ENCODE data around the gene SNRK.

DNA sequence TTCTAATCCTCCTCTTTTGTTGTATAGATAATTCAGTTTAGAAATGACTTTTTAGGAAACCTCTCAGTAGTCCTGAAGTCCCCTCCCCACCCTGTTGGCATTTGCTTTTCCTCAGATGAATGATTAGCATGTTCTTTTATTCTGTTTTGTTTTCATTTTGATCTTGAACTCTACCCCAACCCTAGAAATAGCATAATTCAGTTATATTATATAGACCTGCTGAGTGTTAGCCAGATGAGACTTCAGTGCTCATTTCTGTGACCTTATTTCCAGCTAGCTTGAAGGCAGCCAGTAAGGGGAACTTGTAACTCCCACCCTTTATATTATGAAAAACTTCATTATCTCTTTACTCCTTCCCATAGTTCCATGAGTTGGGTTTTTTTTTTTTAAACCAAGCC lies 41.2 kb downstream of the SNRK start:
- TF ChIP-seq POLR2AphosphoS5 (IDR thresholded peaks at IDR 0.05; ENCODE audit: low read depth, low read length) (no peak), ZFX (CRISPR knock-in tag; IDR thresholded peaks at IDR 0.05; ENCODE audit: low read depth) (no peak), MAFK (conservative IDR thresholded peaks at IDR 0.05 in 1 of 2, IDR thresholded peaks at IDR 0.05 in 1 of 2; ENCODE audit: low read length in 2 of 2) (no peak), POLR2A (IDR thresholded peaks at IDR 0.05; ENCODE audit: insufficient read depth in 1 of 2, low read depth in 2 of 2, low read length in 2 of 2) (no peak), ZBTB7A (CRISPR knock-in tag; IDR thresholded peaks at IDR 0.05) (no peak), ZNF550 (CRISPR knock-in tag; IDR thresholded peaks at IDR 0.05; ENCODE audit: borderline replicate concordance) (no peak), ZBTB8A (CRISPR knock-in tag; IDR thresholded peaks at IDR 0.05; ENCODE audit: borderline replicate concordance, low read depth) (no peak), EZH2 (conservative IDR thresholded peaks at IDR 0.05; ENCODE audit: low read depth, low read length) (no peak)
- TF ChIP-seq, protein P1, sequence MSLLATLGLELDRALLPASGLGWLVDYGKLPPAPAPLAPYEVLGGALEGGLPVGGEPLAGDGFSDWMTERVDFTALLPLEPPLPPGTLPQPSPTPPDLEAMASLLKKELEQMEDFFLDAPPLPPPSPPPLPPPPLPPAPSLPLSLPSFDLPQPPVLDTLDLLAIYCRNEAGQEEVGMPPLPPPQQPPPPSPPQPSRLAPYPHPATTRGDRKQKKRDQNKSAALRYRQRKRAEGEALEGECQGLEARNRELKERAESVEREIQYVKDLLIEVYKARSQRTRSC (CRISPR knock-in tag; IDR thresholded peaks at IDR 0.05; ENCODE audit: low read depth) = no peak
- TF ChIP-seq, protein P2, sequence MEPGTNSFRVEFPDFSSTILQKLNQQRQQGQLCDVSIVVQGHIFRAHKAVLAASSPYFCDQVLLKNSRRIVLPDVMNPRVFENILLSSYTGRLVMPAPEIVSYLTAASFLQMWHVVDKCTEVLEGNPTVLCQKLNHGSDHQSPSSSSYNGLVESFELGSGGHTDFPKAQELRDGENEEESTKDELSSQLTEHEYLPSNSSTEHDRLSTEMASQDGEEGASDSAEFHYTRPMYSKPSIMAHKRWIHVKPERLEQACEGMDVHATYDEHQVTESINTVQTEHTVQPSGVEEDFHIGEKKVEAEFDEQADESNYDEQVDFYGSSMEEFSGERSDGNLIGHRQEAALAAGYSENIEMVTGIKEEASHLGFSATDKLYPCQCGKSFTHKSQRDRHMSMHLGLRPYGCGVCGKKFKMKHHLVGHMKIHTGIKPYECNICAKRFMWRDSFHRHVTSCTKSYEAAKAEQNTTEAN (CRISPR knock-in tag; conservative IDR thresholded peaks at IDR 0.05) = no peak
- TF ChIP-seq, protein P3, sequence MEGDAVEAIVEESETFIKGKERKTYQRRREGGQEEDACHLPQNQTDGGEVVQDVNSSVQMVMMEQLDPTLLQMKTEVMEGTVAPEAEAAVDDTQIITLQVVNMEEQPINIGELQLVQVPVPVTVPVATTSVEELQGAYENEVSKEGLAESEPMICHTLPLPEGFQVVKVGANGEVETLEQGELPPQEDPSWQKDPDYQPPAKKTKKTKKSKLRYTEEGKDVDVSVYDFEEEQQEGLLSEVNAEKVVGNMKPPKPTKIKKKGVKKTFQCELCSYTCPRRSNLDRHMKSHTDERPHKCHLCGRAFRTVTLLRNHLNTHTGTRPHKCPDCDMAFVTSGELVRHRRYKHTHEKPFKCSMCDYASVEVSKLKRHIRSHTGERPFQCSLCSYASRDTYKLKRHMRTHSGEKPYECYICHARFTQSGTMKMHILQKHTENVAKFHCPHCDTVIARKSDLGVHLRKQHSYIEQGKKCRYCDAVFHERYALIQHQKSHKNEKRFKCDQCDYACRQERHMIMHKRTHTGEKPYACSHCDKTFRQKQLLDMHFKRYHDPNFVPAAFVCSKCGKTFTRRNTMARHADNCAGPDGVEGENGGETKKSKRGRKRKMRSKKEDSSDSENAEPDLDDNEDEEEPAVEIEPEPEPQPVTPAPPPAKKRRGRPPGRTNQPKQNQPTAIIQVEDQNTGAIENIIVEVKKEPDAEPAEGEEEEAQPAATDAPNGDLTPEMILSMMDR (CRISPR knock-in tag; IDR thresholded peaks at IDR 0.05) = no peak
- TF ChIP-seq, protein P4, sequence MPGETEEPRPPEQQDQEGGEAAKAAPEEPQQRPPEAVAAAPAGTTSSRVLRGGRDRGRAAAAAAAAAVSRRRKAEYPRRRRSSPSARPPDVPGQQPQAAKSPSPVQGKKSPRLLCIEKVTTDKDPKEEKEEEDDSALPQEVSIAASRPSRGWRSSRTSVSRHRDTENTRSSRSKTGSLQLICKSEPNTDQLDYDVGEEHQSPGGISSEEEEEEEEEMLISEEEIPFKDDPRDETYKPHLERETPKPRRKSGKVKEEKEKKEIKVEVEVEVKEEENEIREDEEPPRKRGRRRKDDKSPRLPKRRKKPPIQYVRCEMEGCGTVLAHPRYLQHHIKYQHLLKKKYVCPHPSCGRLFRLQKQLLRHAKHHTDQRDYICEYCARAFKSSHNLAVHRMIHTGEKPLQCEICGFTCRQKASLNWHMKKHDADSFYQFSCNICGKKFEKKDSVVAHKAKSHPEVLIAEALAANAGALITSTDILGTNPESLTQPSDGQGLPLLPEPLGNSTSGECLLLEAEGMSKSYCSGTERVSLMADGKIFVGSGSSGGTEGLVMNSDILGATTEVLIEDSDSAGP (CRISPR knock-in tag; IDR thresholded peaks at IDR 0.05; ENCODE audit: borderline replicate concordance) = no peak

Measured in HepG2 (cell line).